Measurements from ENCODE around the gene ESYT2.
A peak's percentile ranks its signal among the peaks of the same experiment; 100 is the strongest.
"Not testable (repeated sequence)": the region's sequence is repeated elsewhere in the genome, so short reads cannot be mapped to it uniquely, and the experiment has no call there.

Gene ESYT2

GRCh38 chr7:158829342-158830210 lies at the start of gene ESYT2:
Gene ESYT2 (minus strand): TSS chr7:158829509. CDS start chr7:158829418, 91 bp downstream.
- peak; percentile 58 for DNase-seq (ENCODE audit: low read depth)

- not testable (repeated sequence) for DNase-seq (ENCODE audit: low read depth)
Observed at GRCh38 chr7:158878151-158879079, 49.1 kb upstream of the ESYT2 start.

- no peak for DNase-seq (ENCODE audit: low read depth)
Observed at GRCh38 chr7:158876984-158877383, 47.7 kb upstream of the ESYT2 start.

- DNase-seq (ENCODE audit: low read depth) = no peak
Observed at GRCh38 chr7:158869876-158870275, 40.6 kb upstream of the ESYT2 start.

- no peak for DNase-seq (ENCODE audit: low read depth)
Observed at GRCh38 chr7:158868764-158869410, 39.6 kb upstream of the ESYT2 start.

GRCh38 chr7:158867214-158867984 lies 38.1 kb upstream of the ESYT2 start:
- no peak for DNase-seq (ENCODE audit: low read depth)

- DNase-seq (ENCODE audit: low read depth) = no peak
Observed at GRCh38 chr7:158865977-158866376, 36.7 kb upstream of the ESYT2 start.

- no peak for DNase-seq (ENCODE audit: low read depth)
Observed at GRCh38 chr7:158865462-158865922, 36.2 kb upstream of the ESYT2 start.

- no peak for DNase-seq (ENCODE audit: low read depth)
Observed at GRCh38 chr7:158864833-158865232, 35.5 kb upstream of the ESYT2 start.

GRCh38 chr7:158864507-158864820 lies 35.2 kb upstream of the ESYT2 start:
- no peak for DNase-seq (ENCODE audit: low read depth)

- DNase-seq (ENCODE audit: low read depth) = peak; percentile 62
Observed at GRCh38 chr7:158863611-158864506, 34.5 kb upstream of the ESYT2 start.

GRCh38 chr7:158862985-158863610 lies 33.8 kb upstream of the ESYT2 start:
- DNase-seq (ENCODE audit: low read depth) = not testable (repeated sequence)

- DNase-seq (ENCODE audit: low read depth) = no peak
Observed at GRCh38 chr7:158861936-158862704, 32.8 kb upstream of the ESYT2 start.

- no peak for DNase-seq (ENCODE audit: low read depth)
Observed at GRCh38 chr7:158861004-158861787, 31.9 kb upstream of the ESYT2 start.

GRCh38 chr7:158860394-158860793 lies 31.1 kb upstream of the ESYT2 start:
- no peak for DNase-seq (ENCODE audit: low read depth)

GRCh38 chr7:158858592-158859503 lies 29.5 kb upstream of the ESYT2 start:
- DNase-seq (ENCODE audit: low read depth) = no peak
